ENCODE measurements around the gene CLMN. TPM values are rescaled to one million over a fixed set of nuclear protein-coding genes. Genes with fewer than 3 reads are reported as not detected.

The CLMN gene
- total RNA-seq, 3 donors from 2014 or later (not counting 1 experiment from before 2014, with no cell fraction given) = 0.80 to 2.0 (median 1.8) TPM

- no peak overlapping the region for H3K27ac Mint-ChIP-seq
- H3K27me3 ChIP-seq (ENCODE audit: control insufficient read depth, insufficient read depth, low read length) = no peaks in the 10 kb centered on the region
- TF ChIP-seq, protein P1, sequence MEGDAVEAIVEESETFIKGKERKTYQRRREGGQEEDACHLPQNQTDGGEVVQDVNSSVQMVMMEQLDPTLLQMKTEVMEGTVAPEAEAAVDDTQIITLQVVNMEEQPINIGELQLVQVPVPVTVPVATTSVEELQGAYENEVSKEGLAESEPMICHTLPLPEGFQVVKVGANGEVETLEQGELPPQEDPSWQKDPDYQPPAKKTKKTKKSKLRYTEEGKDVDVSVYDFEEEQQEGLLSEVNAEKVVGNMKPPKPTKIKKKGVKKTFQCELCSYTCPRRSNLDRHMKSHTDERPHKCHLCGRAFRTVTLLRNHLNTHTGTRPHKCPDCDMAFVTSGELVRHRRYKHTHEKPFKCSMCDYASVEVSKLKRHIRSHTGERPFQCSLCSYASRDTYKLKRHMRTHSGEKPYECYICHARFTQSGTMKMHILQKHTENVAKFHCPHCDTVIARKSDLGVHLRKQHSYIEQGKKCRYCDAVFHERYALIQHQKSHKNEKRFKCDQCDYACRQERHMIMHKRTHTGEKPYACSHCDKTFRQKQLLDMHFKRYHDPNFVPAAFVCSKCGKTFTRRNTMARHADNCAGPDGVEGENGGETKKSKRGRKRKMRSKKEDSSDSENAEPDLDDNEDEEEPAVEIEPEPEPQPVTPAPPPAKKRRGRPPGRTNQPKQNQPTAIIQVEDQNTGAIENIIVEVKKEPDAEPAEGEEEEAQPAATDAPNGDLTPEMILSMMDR (IDR thresholded peaks at IDR 0.05) = no peak
- no peak for ATAC-seq
- H3K27ac ChIP-seq (ENCODE audit: low read length) = no peak overlapping the region
- no peaks in the 10 kb centered on the region for H3K4me1 Mint-ChIP-seq
- no peaks in the 10 kb centered on the region for H3K9me3 Mint-ChIP-seq
- H3K4me3 ChIP-seq (ENCODE audit: low read length) = no peak overlapping the region
- no peaks in the 10 kb centered on the region for H3K9me3 ChIP-seq (ENCODE audit: control insufficient read depth, insufficient read depth, low read length)
- intact Hi-C loops (cut with micrococcal nuclease) = no loop called here
- no peaks in the 10 kb centered on the region for H3K4me1 ChIP-seq (ENCODE audit: control insufficient read depth, insufficient read depth, low read length)
- DNase-seq = no peak
- H3K36me3 ChIP-seq (ENCODE audit: control insufficient read depth, insufficient read depth, low read length) = no peaks in the 10 kb centered on the region
- no peaks in the 10 kb centered on the region for H3K36me3 Mint-ChIP-seq
- WGBS (ENCODE audit: insufficient coverage) = 74% methylated on average over 11 of the region's 12 CpGs
- no peak overlapping the region for H3K4me3 Mint-ChIP-seq
- no peaks in the 10 kb centered on the region for H3K27me3 Mint-ChIP-seq (ENCODE audit: low read depth in 2 of 2)
These were observed 87.6 kb downstream of the CLMN start for GRCh38 chr14:95231966-95232633.

DNA sequence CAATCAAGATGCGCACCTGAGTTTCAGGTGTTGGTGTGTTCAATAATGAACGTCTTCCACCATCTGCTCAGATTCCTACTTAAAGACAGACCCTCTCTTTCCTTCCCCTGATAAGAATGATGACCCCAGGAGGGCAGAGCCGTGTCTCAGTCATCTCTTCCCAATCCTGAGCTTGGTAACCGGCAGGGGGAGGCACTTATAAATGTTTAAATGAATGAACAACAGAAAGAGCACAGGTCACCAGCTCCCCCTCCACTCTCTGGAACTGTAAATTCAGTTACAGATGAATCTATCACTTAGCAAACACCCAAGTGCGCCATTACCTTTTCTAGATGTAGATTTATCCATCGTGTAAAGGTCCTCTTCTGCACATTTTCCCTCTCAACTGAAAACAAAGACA, 90.0 kb downstream of the CLMN start:
- H3K36me3 Mint-ChIP-seq = no peaks in the 10 kb centered on the region
- no peaks in the 10 kb centered on the region for H3K27me3 ChIP-seq (ENCODE audit: control insufficient read depth, insufficient read depth, low read length)
- no peaks in the 10 kb centered on the region for H3K4me1 Mint-ChIP-seq
- H3K4me1 ChIP-seq (ENCODE audit: control insufficient read depth, insufficient read depth, low read length) = no peaks in the 10 kb centered on the region
- 86% methylated on average over 4 of the region's 6 CpGs for WGBS (ENCODE audit: insufficient coverage)
- TF ChIP-seq, protein P1 (IDR thresholded peaks at IDR 0.05) = no peak
- H3K4me3 ChIP-seq (ENCODE audit: low read length) = no peak overlapping the region
- no peaks in the 10 kb centered on the region for H3K27me3 Mint-ChIP-seq (ENCODE audit: low read depth in 2 of 2)
- intact Hi-C loops (cut with micrococcal nuclease) = no loop called here
- H3K4me3 Mint-ChIP-seq = no peak overlapping the region
- no peaks in the 10 kb centered on the region for H3K36me3 ChIP-seq (ENCODE audit: control insufficient read depth, insufficient read depth, low read length)
- no peak for ATAC-seq
- H3K9me3 Mint-ChIP-seq = no peaks in the 10 kb centered on the region
- H3K27ac Mint-ChIP-seq = no peak overlapping the region
- no peaks in the 10 kb centered on the region for H3K9me3 ChIP-seq (ENCODE audit: control insufficient read depth, insufficient read depth, low read length)
- no peak overlapping the region for H3K27ac ChIP-seq (ENCODE audit: low read length)
- DNase-seq = no peak

DNA sequence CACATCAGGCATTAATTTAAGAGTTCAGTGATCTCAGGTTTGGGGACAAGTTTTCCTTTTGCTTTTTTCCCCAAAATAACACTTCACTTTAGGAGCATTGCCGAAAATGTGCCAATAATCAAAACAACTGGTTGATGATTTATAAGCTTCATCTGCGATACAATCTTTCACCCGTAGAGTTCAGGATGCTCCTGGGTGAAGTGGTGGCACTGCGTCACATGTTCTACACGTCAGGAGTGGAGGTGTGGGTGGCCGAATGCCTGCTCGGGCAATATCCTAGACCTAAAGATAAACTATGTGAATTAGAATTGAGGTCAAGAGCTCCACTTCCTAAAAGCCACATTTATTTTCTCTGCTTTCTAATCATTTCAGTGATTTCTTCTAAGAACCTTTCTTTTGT, 91.5 kb downstream of the CLMN start:
- intact Hi-C loops (cut with micrococcal nuclease) = no loop called here
- H3K4me1 ChIP-seq (ENCODE audit: control insufficient read depth, insufficient read depth, low read length) = no peaks in the 10 kb centered on the region
- no peaks in the 10 kb centered on the region for H3K36me3 ChIP-seq (ENCODE audit: control insufficient read depth, insufficient read depth, low read length)
- no peak for DNase-seq
- WGBS (ENCODE audit: insufficient coverage) = 88% methylated on average over 7 of the region's 7 CpGs
- Mint-ChIP-seq H3K9me3 (no peaks in the 10 kb centered on the region), H3K4me1 (no peaks in the 10 kb centered on the region), H3K4me3 (no peak overlapping the region), H3K27ac (no peak overlapping the region), H3K27me3 (ENCODE audit: low read depth in 2 of 2) (no peaks in the 10 kb centered on the region), H3K36me3 (no peaks in the 10 kb centered on the region)
- no peak overlapping the region for H3K4me3 ChIP-seq (ENCODE audit: low read length)
- H3K27me3 ChIP-seq (ENCODE audit: control insufficient read depth, insufficient read depth, low read length) = no peaks in the 10 kb centered on the region
- TF ChIP-seq, protein P1 (IDR thresholded peaks at IDR 0.05) = no peak
- no peak for ATAC-seq
- no peaks in the 10 kb centered on the region for H3K9me3 ChIP-seq (ENCODE audit: control insufficient read depth, insufficient read depth, low read length)
- H3K27ac ChIP-seq (ENCODE audit: low read length) = no peak overlapping the region

GRCh38 chr14:95227279-95227860, 92.3 kb downstream of the CLMN start:
- WGBS (ENCODE audit: insufficient coverage) = 92% methylated on average over 19 of the region's 19 CpGs
- H3K36me3 ChIP-seq (ENCODE audit: control insufficient read depth, insufficient read depth, low read length) = no peaks in the 10 kb centered on the region
- no peaks in the 10 kb centered on the region for H3K36me3 Mint-ChIP-seq
- no peak overlapping the region for H3K4me3 ChIP-seq (ENCODE audit: low read length)
- H3K27me3 ChIP-seq (ENCODE audit: control insufficient read depth, insufficient read depth, low read length) = no peaks in the 10 kb centered on the region
- H3K27ac ChIP-seq (ENCODE audit: low read length) = no peak overlapping the region
- TF ChIP-seq, protein P1 (IDR thresholded peaks at IDR 0.05) = no peak
- no peaks in the 10 kb centered on the region for H3K4me1 ChIP-seq (ENCODE audit: control insufficient read depth, insufficient read depth, low read length)
- H3K9me3 Mint-ChIP-seq = no peaks in the 10 kb centered on the region
- DNase-seq = no peak
- no peaks in the 10 kb centered on the region for H3K27me3 Mint-ChIP-seq (ENCODE audit: low read depth in 2 of 2)
- H3K4me1 Mint-ChIP-seq = no peaks in the 10 kb centered on the region
- ATAC-seq = no peak
- H3K9me3 ChIP-seq (ENCODE audit: control insufficient read depth, insufficient read depth, low read length) = no peaks in the 10 kb centered on the region
- intact Hi-C loops (cut with micrococcal nuclease) = no loop called here
- no peak overlapping the region for H3K4me3 Mint-ChIP-seq
- no peak overlapping the region for H3K27ac Mint-ChIP-seq

Data from natural killer cell (primary cell).